Measurements from ENCODE around the gene EIF3A. TPM values are rescaled to one million over a fixed set of nuclear protein-coding genes. Genes with fewer than 3 reads are reported as not detected.
A peak's percentile ranks its signal among the peaks of the same experiment; 100 is the strongest.
"Not testable (repeated sequence)": the region's sequence is repeated elsewhere in the genome, so short reads cannot be mapped to it uniquely, and the experiment has no call there.

Gene EIF3A
- total RNA-seq, 2 experiments from 2014 or later: 127 to 131 TPM

- intact Hi-C loops (cut with micrococcal nuclease): no loop called here
- Mint-ChIP-seq H3K4me3 (no peak overlapping the region), H3K27ac (peak overlapping the region; percentile 61), H3K27me3 (no peaks in the 10 kb centered on the region), H3K4me1 (ENCODE audit: low read depth) (peaks cover 17% of the 10 kb centered on the region), H3K9me3 (no peaks in the 10 kb centered on the region), H3K36me3 (ENCODE audit: low read depth) (no peaks in the 10 kb centered on the region)
- DNase-seq: no peak
- CTCF ChIA-PET: interaction anchor here (0.8 to 1.6 kb wide), 3 partner anchors 12 to 31 kb away, joined by 3 read pairs; no protein-coding TSS in a partner anchor
- no peak for ATAC-seq
- POLR2A ChIA-PET: interaction anchor here (1.8 kb wide), 1 partner anchor 19 kb away, joined by 11 read pairs; the partner anchor contains the start of gene EIF3A
- TF ChIP-seq, protein P1, sequence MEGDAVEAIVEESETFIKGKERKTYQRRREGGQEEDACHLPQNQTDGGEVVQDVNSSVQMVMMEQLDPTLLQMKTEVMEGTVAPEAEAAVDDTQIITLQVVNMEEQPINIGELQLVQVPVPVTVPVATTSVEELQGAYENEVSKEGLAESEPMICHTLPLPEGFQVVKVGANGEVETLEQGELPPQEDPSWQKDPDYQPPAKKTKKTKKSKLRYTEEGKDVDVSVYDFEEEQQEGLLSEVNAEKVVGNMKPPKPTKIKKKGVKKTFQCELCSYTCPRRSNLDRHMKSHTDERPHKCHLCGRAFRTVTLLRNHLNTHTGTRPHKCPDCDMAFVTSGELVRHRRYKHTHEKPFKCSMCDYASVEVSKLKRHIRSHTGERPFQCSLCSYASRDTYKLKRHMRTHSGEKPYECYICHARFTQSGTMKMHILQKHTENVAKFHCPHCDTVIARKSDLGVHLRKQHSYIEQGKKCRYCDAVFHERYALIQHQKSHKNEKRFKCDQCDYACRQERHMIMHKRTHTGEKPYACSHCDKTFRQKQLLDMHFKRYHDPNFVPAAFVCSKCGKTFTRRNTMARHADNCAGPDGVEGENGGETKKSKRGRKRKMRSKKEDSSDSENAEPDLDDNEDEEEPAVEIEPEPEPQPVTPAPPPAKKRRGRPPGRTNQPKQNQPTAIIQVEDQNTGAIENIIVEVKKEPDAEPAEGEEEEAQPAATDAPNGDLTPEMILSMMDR (IDR thresholded peaks at IDR 0.05): no peak
These were observed 20.0 kb upstream of the EIF3A start for GRCh38 chr10:119100434-119101238.

- H3K4me1 Mint-ChIP-seq (ENCODE audit: low read depth): peaks cover 15% of the 10 kb centered on the region
- H3K27me3 Mint-ChIP-seq: no peaks in the 10 kb centered on the region
- H3K9me3 Mint-ChIP-seq: no peaks in the 10 kb centered on the region
- H3K4me3 Mint-ChIP-seq: no peak overlapping the region
- no peak for ATAC-seq
- DNase-seq: no peak
- ChIA-PET CTCF (no interaction called here), POLR2A (interaction anchor here (0.9 to 1.4 kb wide), 2 partner anchors 11 to 19 kb away, joined by 3 read pairs; no protein-coding TSS in a partner anchor)
- TF ChIP-seq, protein P1 (IDR thresholded peaks at IDR 0.05): no peak
- H3K27ac Mint-ChIP-seq: no peak overlapping the region
- H3K36me3 Mint-ChIP-seq (ENCODE audit: low read depth): no peaks in the 10 kb centered on the region
- intact Hi-C loops (cut with micrococcal nuclease): no loop called here
These were observed 18.0 kb upstream of the EIF3A start for GRCh38 chr10:119098576-119098975.

DNA sequence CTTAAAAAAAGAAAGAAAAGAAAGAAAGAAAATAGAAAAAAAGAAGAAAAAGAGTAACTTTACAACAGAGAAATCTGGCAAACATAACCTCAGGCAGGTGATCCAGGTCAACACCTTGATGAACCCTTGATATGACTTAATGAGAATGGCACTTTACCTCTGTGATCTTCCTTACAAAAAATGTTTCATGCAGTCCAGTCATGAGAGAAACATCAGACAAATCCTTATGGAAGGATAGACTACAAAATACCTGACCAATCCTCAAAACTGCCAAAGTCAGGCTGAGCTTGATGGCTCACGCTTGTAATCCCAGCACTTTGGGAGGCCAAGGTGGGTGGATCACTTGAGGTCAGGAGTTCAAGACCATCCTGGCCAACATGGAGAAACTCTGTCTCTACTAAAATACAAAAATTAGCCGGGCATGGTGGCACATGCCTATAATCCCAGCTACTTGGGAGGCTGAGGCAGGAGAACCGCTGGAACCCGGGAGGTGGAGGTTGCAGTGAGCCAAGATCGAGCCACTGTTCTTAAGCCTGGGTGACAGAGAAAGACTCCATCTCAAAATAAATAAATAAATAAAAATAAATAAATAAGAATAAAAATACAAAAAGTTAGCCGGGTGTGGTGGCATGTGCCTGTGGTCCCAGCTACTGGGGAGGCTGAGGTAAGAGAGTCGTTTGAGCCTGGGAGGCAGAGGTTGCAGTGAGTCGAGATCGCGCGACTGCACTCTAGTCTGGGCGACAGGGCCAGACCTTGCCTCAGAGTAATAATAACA lies 16.2 kb upstream of the EIF3A start:
- intact Hi-C loops (cut with micrococcal nuclease); DNase-seq; H3K27ac Mint-ChIP-seq; CTCF ChIA-PET; H3K27me3 Mint-ChIP-seq; H3K9me3 Mint-ChIP-seq; H3K36me3 Mint-ChIP-seq (ENCODE audit: low read depth); H3K4me3 Mint-ChIP-seq; ATAC-seq: not testable (repeated sequence)
- POLR2A ChIA-PET: interaction anchor here (0.6 to 1.4 kb wide), 3 partner anchors 9 to 52 kb away, joined by 3 read pairs; no protein-coding TSS in a partner anchor
- H3K4me1 Mint-ChIP-seq (ENCODE audit: low read depth): peaks cover 15% of the 10 kb centered on the region

GRCh38 chr10:119095640-119096039 lies 15.0 kb upstream of the EIF3A start:
- ATAC-seq (peak; percentile 29), DNase-seq (no peak)
- TF ChIP-seq, protein P1 (IDR thresholded peaks at IDR 0.05): no peak
- Mint-ChIP-seq H3K9me3 (no peaks in the 10 kb centered on the region), H3K27ac (peak overlapping the region; percentile 18), H3K4me1 (ENCODE audit: low read depth) (peaks cover 20% of the 10 kb centered on the region), H3K27me3 (no peaks in the 10 kb centered on the region), H3K36me3 (ENCODE audit: low read depth) (no peaks in the 10 kb centered on the region), H3K4me3 (no peak overlapping the region)
- ChIA-PET POLR2A (interaction anchor here (1.4 kb wide), 1 partner anchor 9 kb away, joined by 4 read pairs; no protein-coding TSS in a partner anchor), CTCF (no interaction called here)
- intact Hi-C loops (cut with micrococcal nuclease): no loop called here

DNA sequence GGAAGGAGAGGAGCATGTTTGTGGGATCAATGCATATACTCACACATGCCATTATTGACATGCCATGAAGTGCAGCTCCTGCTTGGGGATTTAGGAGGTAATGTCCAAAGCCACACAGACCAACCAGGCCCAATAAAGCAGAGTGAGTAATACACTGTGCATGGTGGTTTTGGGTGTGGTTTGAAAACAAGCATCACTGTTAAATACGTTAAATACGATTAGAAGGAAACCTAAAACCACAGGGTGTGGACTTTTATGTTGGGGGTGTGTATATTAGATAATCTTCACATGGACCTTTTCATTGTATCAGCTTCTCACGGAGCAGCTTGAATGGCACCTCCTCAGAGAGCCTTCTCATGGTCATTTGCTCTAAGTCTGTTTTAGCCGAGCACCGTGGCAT lies 10.4 kb upstream of the EIF3A start:
- peak; percentile 42 for DNase-seq
- H3K27ac Mint-ChIP-seq: peak overlapping the region; percentile 11
- POLR2A ChIA-PET: interaction anchor here (1.3 kb wide), 1 partner anchor 41 kb away, joined by 5 read pairs; no protein-coding TSS in a partner anchor

More for the DNA sequence above, 10.4 kb upstream of the EIF3A start:
- no peaks in the 10 kb centered on the region for H3K27me3 Mint-ChIP-seq
- TF ChIP-seq, protein P1 (IDR thresholded peaks at IDR 0.05): no peak
- H3K9me3 Mint-ChIP-seq: no peaks in the 10 kb centered on the region
- H3K36me3 Mint-ChIP-seq (ENCODE audit: low read depth): no peaks in the 10 kb centered on the region
- H3K4me1 Mint-ChIP-seq (ENCODE audit: low read depth): peaks cover 27% of the 10 kb centered on the region
- no peak overlapping the region for H3K4me3 Mint-ChIP-seq
- peak; percentile 70 for ATAC-seq
- intact Hi-C loops (cut with micrococcal nuclease): no loop called here
- CTCF ChIA-PET: no interaction called here
